Uterus (tissue), 2 donors: ENCODE data around the gene SAMD14.

Experiments
- POLR2A ChIP-seq, 2 donors: fragments of 450-650 bp; IDR thresholded peaks; one replicate each; pipeline ENCODE4 v1.6.1; 2016; ENCODE audit warnings: antibody characterized with exemption in 2 of 2, mild to moderate bottlenecking in 1 of 2, moderate library complexity in 1 of 2
- TF ChIP-seq, protein P1 (sequence below), 4 experiments: fragments of 200-600 bp in 2 of 4; fragments of 450-650 bp in 2 of 4; sonication (generic) in 2 of 4; IDR thresholded peaks; one replicate each; pipeline ENCODE4 v1.5.1; 2016 to 2019; ENCODE audit warnings: antibody characterized with exemption in 4 of 4, mild to moderate bottlenecking in 2 of 4, moderate library complexity in 1 of 4

DNA sequence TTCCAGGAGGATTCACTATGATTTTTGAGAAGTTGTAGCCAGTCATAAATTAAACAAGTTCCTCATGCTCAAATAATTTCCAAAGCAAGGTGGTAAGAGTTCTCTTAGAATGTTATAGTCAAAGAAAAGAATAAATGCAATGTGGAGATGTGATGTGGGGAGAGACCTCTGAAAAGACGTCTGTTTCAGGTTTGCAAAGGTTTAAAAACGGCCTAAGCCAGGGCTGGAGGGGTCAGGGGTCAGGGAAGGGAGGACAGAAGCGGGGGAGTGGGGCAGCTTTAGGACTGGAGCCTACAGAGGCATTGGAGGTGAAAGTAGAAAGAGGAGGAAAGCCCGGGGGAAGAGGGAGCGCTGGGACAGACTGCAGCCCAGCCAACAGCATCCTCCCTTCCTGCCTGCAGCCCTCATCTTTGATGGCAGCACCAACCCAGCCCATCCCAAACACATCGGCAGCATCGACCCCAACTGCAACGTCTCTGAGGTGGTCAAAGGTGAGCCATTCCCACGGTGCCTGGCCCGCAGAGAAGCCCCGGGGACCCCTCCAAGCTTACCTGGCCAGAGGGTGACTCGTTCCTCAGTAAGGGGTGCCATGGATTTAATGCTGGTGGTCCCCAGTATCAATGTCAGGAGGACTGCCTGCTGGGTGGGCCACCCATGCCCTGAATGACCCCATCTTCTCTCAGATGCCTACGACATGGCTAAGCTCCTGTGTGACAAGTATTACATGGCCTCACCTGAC, 23.4 kb downstream of the SAMD14 start:
- TF ChIP-seq POLR2A (IDR thresholded peaks at IDR 0.05) = no peak
- TF ChIP-seq, protein P1, sequence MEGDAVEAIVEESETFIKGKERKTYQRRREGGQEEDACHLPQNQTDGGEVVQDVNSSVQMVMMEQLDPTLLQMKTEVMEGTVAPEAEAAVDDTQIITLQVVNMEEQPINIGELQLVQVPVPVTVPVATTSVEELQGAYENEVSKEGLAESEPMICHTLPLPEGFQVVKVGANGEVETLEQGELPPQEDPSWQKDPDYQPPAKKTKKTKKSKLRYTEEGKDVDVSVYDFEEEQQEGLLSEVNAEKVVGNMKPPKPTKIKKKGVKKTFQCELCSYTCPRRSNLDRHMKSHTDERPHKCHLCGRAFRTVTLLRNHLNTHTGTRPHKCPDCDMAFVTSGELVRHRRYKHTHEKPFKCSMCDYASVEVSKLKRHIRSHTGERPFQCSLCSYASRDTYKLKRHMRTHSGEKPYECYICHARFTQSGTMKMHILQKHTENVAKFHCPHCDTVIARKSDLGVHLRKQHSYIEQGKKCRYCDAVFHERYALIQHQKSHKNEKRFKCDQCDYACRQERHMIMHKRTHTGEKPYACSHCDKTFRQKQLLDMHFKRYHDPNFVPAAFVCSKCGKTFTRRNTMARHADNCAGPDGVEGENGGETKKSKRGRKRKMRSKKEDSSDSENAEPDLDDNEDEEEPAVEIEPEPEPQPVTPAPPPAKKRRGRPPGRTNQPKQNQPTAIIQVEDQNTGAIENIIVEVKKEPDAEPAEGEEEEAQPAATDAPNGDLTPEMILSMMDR (IDR thresholded peaks at IDR 0.05) = no peak
